A673 (cell line): ENCODE results near the gene FAM120A. TPM values are rescaled to one million over a fixed set of nuclear protein-coding genes. Genes with fewer than 3 reads are reported as not detected.
A peak's percentile ranks its signal among the peaks of the same experiment; 100 is the strongest.

Source experiments
- BruUV-seq: library from RNA; stranded (reverse); fragments of 400-500 nt; replicated peaks from 2 replicates; lab custom pipeline; 2021; lab: Mats Ljungman, UMichigan
- CTCF ChIA-PET: fragments of 300-600 bp; sonication (Branson Sonifier 250); formaldehyde crosslinking; loops from one replicate; lab custom pipeline; 2022; ENCODE audit warnings: antibody characterized with exemption; lab: Charles Lee
- POLR2A ChIA-PET: fragments of 300-600 bp; sonication (Branson Sonifier 250); formaldehyde crosslinking; loops from one replicate; lab custom pipeline; 2022; ENCODE audit warnings: antibody characterized with exemption; ENCODE audit not compliant: low non-redundant PET; lab: Charles Lee
- DNase-seq: peaks from one replicate; pipeline ENCODE4 v3.0.0-alpha.2; 2015; ENCODE audit warnings: low spot score
- H3K27ac ChIP-seq: fragments of 200-600 bp; sonication (generic); 2 replicates; pipeline ENCODE4 v1.5.1; 2016; ENCODE audit warnings: mixed run types, low read depth, mild to moderate bottlenecking, mixed read lengths, antibody characterized with exemption, low read length; ENCODE audit not compliant: poor library complexity, severe bottlenecking
- H3K27me3 ChIP-seq: fragments of 200-600 bp; sonication (generic); replicated peaks from 2 replicates; pipeline ENCODE4 v1.6.1; 2017; ENCODE audit warnings: mixed run types, low read depth, mild to moderate bottlenecking, mixed read lengths, antibody characterized with exemption, low read length; ENCODE audit not compliant: insufficient read depth, poor library complexity
- H3K36me3 ChIP-seq: fragments of 200-600 bp; sonication (generic); 2 replicates; pipeline ENCODE4 v1.6.1; 2016; ENCODE audit warnings: mixed run types, mild to moderate bottlenecking, mixed read lengths, antibody characterized with exemption, low read length; ENCODE audit not compliant: insufficient read depth, poor library complexity, severe bottlenecking
- H3K4me1 ChIP-seq: fragments of 200-600 bp; sonication (generic); 2 replicates; pipeline ENCODE4 v1.6.1; 2017; ENCODE audit warnings: mixed run types, mild to moderate bottlenecking, mixed read lengths, antibody characterized with exemption, low read length; ENCODE audit not compliant: insufficient read depth, poor library complexity, severe bottlenecking
- H3K4me3 ChIP-seq: fragments of 200-600 bp; sonication (generic); 2 replicates; pipeline ENCODE4 v1.5.1; 2016; ENCODE audit warnings: low read depth, mixed run types, mild to moderate bottlenecking, mixed read lengths, low read length; ENCODE audit not compliant: poor library complexity, severe bottlenecking
- H3K9me3 ChIP-seq: fragments of 200-600 bp; sonication (generic); 2 replicates; pipeline ENCODE4 v1.6.1; 2016; ENCODE audit warnings: mixed run types, low read depth, mild to moderate bottlenecking, mixed read lengths, antibody characterized with exemption, low read length; ENCODE audit not compliant: poor library complexity, severe bottlenecking
- EZH2 ChIP-seq: fragments of 200-600 bp; sonication (generic); IDR thresholded peaks from 2 replicates; pipeline ENCODE4 v1.6.1; 2017; ENCODE audit warnings: borderline replicate concordance, low read depth, mild to moderate bottlenecking, mixed read lengths, antibody characterized with exemption, low read length; ENCODE audit not compliant: poor library complexity, severe bottlenecking
- intact Hi-C: fragments of 100-400 bp; cut with micrococcal nuclease; formaldehyde crosslinking; loops from one replicate; pipeline ENCODE4 v1.10.0; 2022; ENCODE audit not compliant: unreplicated experiment
- total RNA-seq: library from RNA; stranded (reverse); gene quantifications from 2 replicates; pipeline ENCODE4 v1.2.3, GENCODE V29; 2021
- TF ChIP-seq, protein P1 (sequence below): fragments of 300-800, 200-600 bp; sonication (generic); conservative IDR thresholded peaks from 2 replicates; pipeline ENCODE4 v1.5.1; 2017; ENCODE audit warnings: low read depth, mild to moderate bottlenecking, antibody characterized with exemption, low read length, moderate library complexity, mixed read lengths

Gene FAM120A
- total RNA-seq, 1 experiment from 2014 or later, result 91.0 TPM

DNA sequence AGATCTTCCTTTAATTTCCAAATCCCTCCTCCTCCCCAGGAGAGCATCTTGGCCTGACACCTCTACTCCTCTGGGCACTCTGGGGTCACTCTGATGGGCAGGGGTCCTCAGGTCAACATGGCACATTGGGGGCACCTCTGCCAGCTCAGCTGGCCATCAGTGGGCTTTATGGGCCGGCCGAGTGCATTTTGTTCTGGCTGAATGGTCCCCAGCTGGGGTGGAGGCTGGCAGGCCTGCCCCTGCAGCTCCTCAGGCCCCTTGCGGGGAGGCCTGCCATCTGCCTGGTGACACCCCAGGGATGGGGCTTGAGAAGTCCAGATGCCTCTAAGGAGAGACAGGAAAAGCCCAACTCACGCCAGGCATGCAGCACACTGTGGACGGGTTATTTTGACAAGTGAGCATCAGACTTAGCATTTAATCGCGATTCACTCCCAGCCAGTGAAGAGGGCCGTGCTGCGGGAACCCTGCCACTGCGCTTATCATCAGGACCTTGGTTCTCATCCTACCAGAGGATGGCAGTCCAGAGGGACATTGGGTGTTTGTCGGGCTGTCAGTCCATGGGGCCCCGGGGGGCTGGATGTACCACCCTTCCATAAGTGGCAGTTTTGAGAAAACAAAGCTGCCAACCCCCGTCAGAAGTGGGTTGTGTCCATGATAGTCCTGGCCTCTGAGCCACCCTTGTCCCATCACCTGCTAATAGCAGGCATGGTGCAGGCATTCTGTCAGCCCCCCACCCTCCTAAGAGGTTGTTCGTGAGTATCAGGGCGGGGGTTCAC is 146.6 kb downstream of the FAM120A start:
- ChIA-PET POLR2A (no interaction called here), CTCF (no interaction called here)

GRCh38 chr9:93598647-93599241 is 147.3 kb downstream of the FAM120A start:
- no peaks in the 10 kb centered on the region for H3K36me3 ChIP-seq
- intact Hi-C loops, result no loop called here
- ChIA-PET POLR2A (no interaction called here), CTCF (no interaction called here)
- DNase-seq, result no peak
- no peaks in the 10 kb centered on the region for H3K9me3 ChIP-seq
- H3K4me1 ChIP-seq, result peaks cover 24% of the 10 kb centered on the region
- no TSS peak for BruUV-seq
- no peak overlapping the region for H3K4me3 ChIP-seq
- no peak overlapping the region for H3K27ac ChIP-seq
- TF ChIP-seq, protein P1, sequence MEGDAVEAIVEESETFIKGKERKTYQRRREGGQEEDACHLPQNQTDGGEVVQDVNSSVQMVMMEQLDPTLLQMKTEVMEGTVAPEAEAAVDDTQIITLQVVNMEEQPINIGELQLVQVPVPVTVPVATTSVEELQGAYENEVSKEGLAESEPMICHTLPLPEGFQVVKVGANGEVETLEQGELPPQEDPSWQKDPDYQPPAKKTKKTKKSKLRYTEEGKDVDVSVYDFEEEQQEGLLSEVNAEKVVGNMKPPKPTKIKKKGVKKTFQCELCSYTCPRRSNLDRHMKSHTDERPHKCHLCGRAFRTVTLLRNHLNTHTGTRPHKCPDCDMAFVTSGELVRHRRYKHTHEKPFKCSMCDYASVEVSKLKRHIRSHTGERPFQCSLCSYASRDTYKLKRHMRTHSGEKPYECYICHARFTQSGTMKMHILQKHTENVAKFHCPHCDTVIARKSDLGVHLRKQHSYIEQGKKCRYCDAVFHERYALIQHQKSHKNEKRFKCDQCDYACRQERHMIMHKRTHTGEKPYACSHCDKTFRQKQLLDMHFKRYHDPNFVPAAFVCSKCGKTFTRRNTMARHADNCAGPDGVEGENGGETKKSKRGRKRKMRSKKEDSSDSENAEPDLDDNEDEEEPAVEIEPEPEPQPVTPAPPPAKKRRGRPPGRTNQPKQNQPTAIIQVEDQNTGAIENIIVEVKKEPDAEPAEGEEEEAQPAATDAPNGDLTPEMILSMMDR, result no peak
- TF ChIP-seq EZH2, result no peak
- no peaks in the 10 kb centered on the region for H3K27me3 ChIP-seq

More for the DNA sequence above, 146.6 kb downstream of the FAM120A start:
- Histone ChIP-seq H3K9me3 (no peaks in the 10 kb centered on the region), H3K4me1 (peaks cover 27% of the 10 kb centered on the region), H3K27me3 (no peaks in the 10 kb centered on the region), H3K4me3 (no peak overlapping the region), H3K27ac (no peak overlapping the region), H3K36me3 (no peaks in the 10 kb centered on the region)
- BruUV-seq, result no TSS peak
- TF ChIP-seq, protein P1, result no peak
- TF ChIP-seq EZH2, result no peak
- intact Hi-C loops, result no loop called here
- DNase-seq, result no peak

- Histone ChIP-seq H3K27ac (peak overlapping the region; percentile 16), H3K27me3 (no peaks in the 10 kb centered on the region), H3K9me3 (no peaks in the 10 kb centered on the region), H3K4me3 (no peak overlapping the region), H3K4me1 (peaks cover 21% of the 10 kb centered on the region), H3K36me3 (no peaks in the 10 kb centered on the region)
- ChIA-PET CTCF (no interaction called here), POLR2A (no interaction called here)
- intact Hi-C loops, result no loop called here
- DNase-seq, result no peak
- BruUV-seq, result no TSS peak
- TF ChIP-seq EZH2, result no peak
- TF ChIP-seq, protein P1, result no peak
Observed at GRCh38 chr9:93599571-93600403, 148.3 kb downstream of the FAM120A start.
